KMS-11 (cell line): ENCODE results near the gene PLD1.

Experiments
- H2AFZ ChIP-seq: fragments of 200-600 bp; sonication (generic); 2 replicates; pipeline ENCODE4 v1.6.1; 2016; ENCODE audit warnings: antibody characterized with exemption, mixed run types, low read depth
- H3K27ac ChIP-seq: fragments of 200-600 bp; sonication (generic); 2 replicates; pipeline ENCODE4 v1.6.1; 2016; ENCODE audit warnings: mild to moderate bottlenecking, mixed run types
- H3K27me3 ChIP-seq: fragments of 200-600 bp; sonication (generic); 2 replicates; pipeline ENCODE4 v1.6.1; 2017; ENCODE audit warnings: mild to moderate bottlenecking, low read depth, mixed run types, moderate library complexity; ENCODE audit not compliant: insufficient read depth
- H3K36me3 ChIP-seq: fragments of 200-600 bp; sonication (generic); 2 replicates; pipeline ENCODE4 v1.6.1; 2017; ENCODE audit warnings: mild to moderate bottlenecking, mixed run types; ENCODE audit not compliant: insufficient read depth
- H3K4me1 ChIP-seq: fragments of 200-600 bp; sonication (generic); 2 replicates; pipeline ENCODE4 v1.6.1; 2016; ENCODE audit warnings: mild to moderate bottlenecking, low read depth, mixed run types; ENCODE audit not compliant: poor library complexity, severe bottlenecking
- H3K4me2 ChIP-seq: fragments of 200-600 bp; sonication (generic); 2 replicates; pipeline ENCODE4 v1.7.0; 2016; ENCODE audit warnings: mild to moderate bottlenecking, mixed run types
- H3K4me3 ChIP-seq: fragments of 200-600 bp; sonication (generic); IDR thresholded peaks from 2 replicates; pipeline ENCODE4 v1.6.1; 2017; ENCODE audit warnings: low read depth, low read length, mixed read lengths; ENCODE audit not compliant: insufficient read depth
- H3K79me2 ChIP-seq: fragments of 200-600 bp; sonication (generic); 2 replicates; pipeline ENCODE4 v1.6.1; 2016; ENCODE audit warnings: low read depth, mixed run types; ENCODE audit not compliant: insufficient read depth
- H3K9ac ChIP-seq: fragments of 200-600 bp; sonication (generic); 2 replicates; pipeline ENCODE4 v1.6.1; 2016; ENCODE audit warnings: mild to moderate bottlenecking, mixed run types
- H4K20me1 ChIP-seq: fragments of 200-600 bp; sonication (generic); 2 replicates; pipeline ENCODE4 v1.6.1; 2016; ENCODE audit warnings: mild to moderate bottlenecking, mixed run types; ENCODE audit not compliant: insufficient read depth
- TF ChIP-seq, protein P1 (sequence below): fragments of 200-600 bp; sonication (generic); conservative IDR thresholded peaks from 2 replicates; pipeline ENCODE4 v1.6.1; 2017; ENCODE audit warnings: low read depth, mild to moderate bottlenecking, antibody characterized with exemption, low read length, moderate library complexity, mixed read lengths

Gene PLD1

GRCh38 chr3:171847133-171847532 is 36.9 kb upstream of the PLD1 start:
- Histone ChIP-seq H4K20me1 (no peaks in the 10 kb centered on the region), H3K27me3 (no peaks in the 10 kb centered on the region), H3K27ac (no peak overlapping the region), H3K4me1 (no peaks in the 10 kb centered on the region), H3K4me2 (no peak overlapping the region), H2AFZ (no peak overlapping the region), H3K9ac (no peak overlapping the region), H3K36me3 (no peaks in the 10 kb centered on the region), H3K4me3 (no peak overlapping the region), H3K79me2 (no peaks in the 10 kb centered on the region)
- TF ChIP-seq, protein P1, sequence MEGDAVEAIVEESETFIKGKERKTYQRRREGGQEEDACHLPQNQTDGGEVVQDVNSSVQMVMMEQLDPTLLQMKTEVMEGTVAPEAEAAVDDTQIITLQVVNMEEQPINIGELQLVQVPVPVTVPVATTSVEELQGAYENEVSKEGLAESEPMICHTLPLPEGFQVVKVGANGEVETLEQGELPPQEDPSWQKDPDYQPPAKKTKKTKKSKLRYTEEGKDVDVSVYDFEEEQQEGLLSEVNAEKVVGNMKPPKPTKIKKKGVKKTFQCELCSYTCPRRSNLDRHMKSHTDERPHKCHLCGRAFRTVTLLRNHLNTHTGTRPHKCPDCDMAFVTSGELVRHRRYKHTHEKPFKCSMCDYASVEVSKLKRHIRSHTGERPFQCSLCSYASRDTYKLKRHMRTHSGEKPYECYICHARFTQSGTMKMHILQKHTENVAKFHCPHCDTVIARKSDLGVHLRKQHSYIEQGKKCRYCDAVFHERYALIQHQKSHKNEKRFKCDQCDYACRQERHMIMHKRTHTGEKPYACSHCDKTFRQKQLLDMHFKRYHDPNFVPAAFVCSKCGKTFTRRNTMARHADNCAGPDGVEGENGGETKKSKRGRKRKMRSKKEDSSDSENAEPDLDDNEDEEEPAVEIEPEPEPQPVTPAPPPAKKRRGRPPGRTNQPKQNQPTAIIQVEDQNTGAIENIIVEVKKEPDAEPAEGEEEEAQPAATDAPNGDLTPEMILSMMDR: no peak

GRCh38 chr3:171846597-171846996 is 36.3 kb upstream of the PLD1 start:
- no peak overlapping the region for H3K9ac ChIP-seq
- no peaks in the 10 kb centered on the region for H3K36me3 ChIP-seq
- no peaks in the 10 kb centered on the region for H3K4me1 ChIP-seq
- no peak overlapping the region for H3K27ac ChIP-seq
- H2AFZ ChIP-seq: no peak overlapping the region
- TF ChIP-seq, protein P1: no peak
- no peaks in the 10 kb centered on the region for H3K79me2 ChIP-seq
- H3K4me3 ChIP-seq: no peak overlapping the region
- H4K20me1 ChIP-seq: no peaks in the 10 kb centered on the region
- H3K4me2 ChIP-seq: no peak overlapping the region
- H3K27me3 ChIP-seq: no peaks in the 10 kb centered on the region

DNA sequence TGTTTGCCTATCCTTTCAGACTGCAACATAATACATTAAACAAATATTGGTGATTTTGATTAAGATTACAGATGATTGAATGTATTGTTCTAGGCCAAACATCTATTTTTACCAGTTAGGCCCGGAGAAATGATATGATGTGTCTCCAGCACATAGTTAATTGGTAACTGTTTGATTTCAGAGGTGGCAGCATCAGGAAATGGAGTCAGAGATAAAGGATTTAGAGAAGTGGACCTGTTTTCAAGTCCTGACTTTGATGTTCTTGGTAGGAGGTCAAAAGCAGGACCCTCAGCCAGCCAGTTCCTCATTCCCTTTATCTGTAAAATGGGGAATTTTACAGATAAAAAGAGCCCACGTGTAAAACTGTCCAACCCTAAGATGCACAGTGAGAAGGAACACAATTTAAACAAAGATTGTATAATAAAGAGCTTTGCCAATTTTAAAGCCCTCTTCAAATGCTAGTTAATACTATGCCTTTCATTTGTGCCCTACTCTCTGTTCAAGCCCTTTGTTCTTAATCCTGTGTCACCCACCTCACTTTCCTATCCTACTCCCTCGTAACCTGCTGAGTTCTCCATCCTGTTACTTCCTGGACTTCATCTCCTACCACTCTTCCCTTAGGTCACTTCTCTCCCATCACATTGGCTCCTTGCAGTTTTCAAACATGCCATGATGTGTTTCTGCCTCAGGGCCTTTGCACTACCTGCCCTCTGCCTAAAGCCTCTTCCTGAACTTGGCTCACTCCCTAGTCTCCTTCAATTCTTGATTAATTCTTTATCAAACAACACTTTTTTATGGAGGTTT is 35.4 kb upstream of the PLD1 start:
- TF ChIP-seq, protein P1: no peak
- Histone ChIP-seq H3K4me1 (no peaks in the 10 kb centered on the region), H3K36me3 (no peaks in the 10 kb centered on the region), H3K9ac (no peak overlapping the region), H3K27ac (no peak overlapping the region), H3K27me3 (no peaks in the 10 kb centered on the region), H2AFZ (no peak overlapping the region), H3K4me3 (no peak overlapping the region), H4K20me1 (no peaks in the 10 kb centered on the region), H3K4me2 (no peak overlapping the region), H3K79me2 (no peaks in the 10 kb centered on the region)

DNA sequence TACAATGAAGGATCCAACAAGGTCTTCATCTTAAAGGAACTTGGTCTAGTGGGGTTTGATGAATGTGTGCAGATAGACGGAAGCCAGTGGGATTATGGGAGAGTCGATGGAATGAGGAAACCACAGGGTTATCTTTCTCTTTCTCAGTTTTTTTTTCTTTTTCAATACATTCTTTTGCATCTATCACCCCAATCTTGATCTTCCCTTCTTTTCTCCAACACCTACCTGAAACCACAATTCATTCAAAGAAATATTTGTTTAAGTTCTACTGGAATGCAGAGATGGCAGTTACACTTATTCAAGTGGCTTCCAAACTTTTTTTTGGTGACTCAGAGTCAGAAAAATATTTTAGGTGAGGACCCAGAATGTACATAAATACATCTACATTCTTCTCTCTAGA is 34.6 kb upstream of the PLD1 start:
- Histone ChIP-seq H3K9ac (no peak overlapping the region), H2AFZ (no peak overlapping the region), H3K27me3 (no peaks in the 10 kb centered on the region), H3K4me1 (no peaks in the 10 kb centered on the region), H3K4me2 (no peak overlapping the region), H3K36me3 (no peaks in the 10 kb centered on the region), H3K4me3 (no peak overlapping the region), H3K27ac (no peak overlapping the region), H3K79me2 (no peaks in the 10 kb centered on the region), H4K20me1 (no peaks in the 10 kb centered on the region)
- TF ChIP-seq, protein P1: no peak
